OCI-LY3 (cell line): ENCODE results near the gene FEN1.

Experiments
- EZH2phosphoT487 ChIP-seq: fragments of 200-600 bp; shearing (Covaris generic); IDR thresholded peaks from 2 replicates; pipeline ENCODE4 v1.6.1; 2018; ENCODE audit warnings: antibody characterized with exemption, mixed run types, low read depth
- TF ChIP-seq, protein P1 (sequence below): fragments of 200-600, 300-600 bp; sonication (generic); IDR thresholded peaks from 2 replicates; pipeline ENCODE4 v1.5.1; 2014; ENCODE audit warnings: antibody characterized with exemption, low read length, low read depth

DNA sequence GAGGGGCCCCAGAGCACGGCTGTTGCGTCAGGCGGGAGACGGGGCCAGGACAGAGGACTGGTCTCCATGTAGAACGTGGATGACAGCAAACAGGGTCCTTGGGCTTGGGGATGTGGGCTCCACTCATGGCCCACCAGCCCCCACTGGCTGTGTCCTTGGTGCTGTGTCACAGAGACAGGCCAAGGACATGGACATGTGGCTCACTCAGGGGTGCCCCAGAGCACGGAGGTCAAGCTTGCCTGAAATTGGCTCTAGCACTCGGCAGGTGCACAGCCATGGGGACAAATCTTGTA, 49.8 kb downstream of the FEN1 start:
- TF ChIP-seq, protein P1, sequence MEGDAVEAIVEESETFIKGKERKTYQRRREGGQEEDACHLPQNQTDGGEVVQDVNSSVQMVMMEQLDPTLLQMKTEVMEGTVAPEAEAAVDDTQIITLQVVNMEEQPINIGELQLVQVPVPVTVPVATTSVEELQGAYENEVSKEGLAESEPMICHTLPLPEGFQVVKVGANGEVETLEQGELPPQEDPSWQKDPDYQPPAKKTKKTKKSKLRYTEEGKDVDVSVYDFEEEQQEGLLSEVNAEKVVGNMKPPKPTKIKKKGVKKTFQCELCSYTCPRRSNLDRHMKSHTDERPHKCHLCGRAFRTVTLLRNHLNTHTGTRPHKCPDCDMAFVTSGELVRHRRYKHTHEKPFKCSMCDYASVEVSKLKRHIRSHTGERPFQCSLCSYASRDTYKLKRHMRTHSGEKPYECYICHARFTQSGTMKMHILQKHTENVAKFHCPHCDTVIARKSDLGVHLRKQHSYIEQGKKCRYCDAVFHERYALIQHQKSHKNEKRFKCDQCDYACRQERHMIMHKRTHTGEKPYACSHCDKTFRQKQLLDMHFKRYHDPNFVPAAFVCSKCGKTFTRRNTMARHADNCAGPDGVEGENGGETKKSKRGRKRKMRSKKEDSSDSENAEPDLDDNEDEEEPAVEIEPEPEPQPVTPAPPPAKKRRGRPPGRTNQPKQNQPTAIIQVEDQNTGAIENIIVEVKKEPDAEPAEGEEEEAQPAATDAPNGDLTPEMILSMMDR: no peak
- no peak for TF ChIP-seq EZH2phosphoT487
